Endothelial cell of umbilical vein (primary cell): ENCODE measurements around the gene TLR5.

Experiments used
- EZH2 ChIP-seq: IDR thresholded peaks from 2 replicates; pipeline ENCODE4 v1.6.1; 2012; ENCODE audit warnings: borderline replicate concordance, low read depth, mild to moderate bottlenecking, moderate library complexity, low read length, inconsistent platforms; ENCODE audit not compliant: severe bottlenecking
- FOS ChIP-seq: IDR thresholded peaks from 2 replicates; pipeline ENCODE4 v1.6.1; 2011; ENCODE audit warnings: mild to moderate bottlenecking, low read length, moderate library complexity, borderline replicate concordance; ENCODE audit not compliant: insufficient read depth
- JUN ChIP-seq: IDR thresholded peaks from 2 replicates; pipeline ENCODE4 v1.6.1; 2011; ENCODE audit warnings: borderline replicate concordance, low read depth; ENCODE audit not compliant: insufficient read length, insufficient read depth
- MAX ChIP-seq: IDR thresholded peaks from 2 replicates; pipeline ENCODE4 v1.6.1; 2011; ENCODE audit not compliant: insufficient read depth, insufficient read length
- MYC ChIP-seq: IDR thresholded peaks from one replicate; pipeline ENCODE4 v1.6.1; 2011; ENCODE audit warnings: mild to moderate bottlenecking, low read depth, low read length
- POLR2A ChIP-seq: IDR thresholded peaks from 2 replicates; pipeline ENCODE4 v1.6.1; 2012; ENCODE audit warnings: low read depth, mild to moderate bottlenecking, control low read depth, low read length
- POLR2AphosphoS5 ChIP-seq: IDR thresholded peaks from 2 replicates; pipeline ENCODE4 v1.6.1; 2012; ENCODE audit warnings: low read depth, mild to moderate bottlenecking, control low read depth, low read length, moderate library complexity; ENCODE audit not compliant: insufficient read depth
- TF ChIP-seq, protein P1 (sequence below), 2 donors: IDR thresholded peaks; 1 replicate in 1 of 2; 2 replicates in 1 of 2; pipeline ENCODE4 v1.5.1; 2011; ENCODE audit warnings: low read length in 2 of 2, mild to moderate bottlenecking in 2 of 2, moderate library complexity in 2 of 2, control low read depth in 1 of 2, inconsistent platforms in 1 of 2, low read depth in 1 of 2; ENCODE audit not compliant: insufficient read depth in 1 of 2; ENCODE audit errors: extremely low read depth in 1 of 2

GRCh38 chr1:223091896-223092295 is 51.2 kb downstream of the TLR5 start:
- TF ChIP-seq POLR2AphosphoS5, result no peak
- no peak for TF ChIP-seq EZH2
- TF ChIP-seq, protein P1, sequence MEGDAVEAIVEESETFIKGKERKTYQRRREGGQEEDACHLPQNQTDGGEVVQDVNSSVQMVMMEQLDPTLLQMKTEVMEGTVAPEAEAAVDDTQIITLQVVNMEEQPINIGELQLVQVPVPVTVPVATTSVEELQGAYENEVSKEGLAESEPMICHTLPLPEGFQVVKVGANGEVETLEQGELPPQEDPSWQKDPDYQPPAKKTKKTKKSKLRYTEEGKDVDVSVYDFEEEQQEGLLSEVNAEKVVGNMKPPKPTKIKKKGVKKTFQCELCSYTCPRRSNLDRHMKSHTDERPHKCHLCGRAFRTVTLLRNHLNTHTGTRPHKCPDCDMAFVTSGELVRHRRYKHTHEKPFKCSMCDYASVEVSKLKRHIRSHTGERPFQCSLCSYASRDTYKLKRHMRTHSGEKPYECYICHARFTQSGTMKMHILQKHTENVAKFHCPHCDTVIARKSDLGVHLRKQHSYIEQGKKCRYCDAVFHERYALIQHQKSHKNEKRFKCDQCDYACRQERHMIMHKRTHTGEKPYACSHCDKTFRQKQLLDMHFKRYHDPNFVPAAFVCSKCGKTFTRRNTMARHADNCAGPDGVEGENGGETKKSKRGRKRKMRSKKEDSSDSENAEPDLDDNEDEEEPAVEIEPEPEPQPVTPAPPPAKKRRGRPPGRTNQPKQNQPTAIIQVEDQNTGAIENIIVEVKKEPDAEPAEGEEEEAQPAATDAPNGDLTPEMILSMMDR (IDR thresholded peaks at IDR 0.05; ENCODE audit: extremely low read depth in 1 of 2, insufficient read depth in 1 of 2, low read depth in 1 of 2, low read length in 2 of 2), result no peak
- no peak for TF ChIP-seq POLR2A
- TF ChIP-seq FOS, result no peak
- TF ChIP-seq MAX, result no peak
- no peak for TF ChIP-seq MYC
- TF ChIP-seq JUN, result no peak
